ENCODE results near the gene ARHGAP26.
"Not testable (repeated sequence)": the region's sequence is repeated elsewhere in the genome, so short reads cannot be mapped to it uniquely, and the experiment has no call there.

ARHGAP26 gene

GRCh38 chr5:143197260-143197656 lies 427.1 kb downstream of the ARHGAP26 start:
- DNase-seq, result no peak

- DNase-seq, result no peak
Observed at GRCh38 chr5:143198332-143198731, 428.2 kb downstream of the ARHGAP26 start.

GRCh38 chr5:143199161-143199560 lies 429.0 kb downstream of the ARHGAP26 start:
- DNase-seq, result no peak

GRCh38 chr5:143199843-143200242 lies 429.7 kb downstream of the ARHGAP26 start:
- DNase-seq, result no peak

GRCh38 chr5:143200781-143201398 lies 430.7 kb downstream of the ARHGAP26 start:
- DNase-seq, result no peak

- DNase-seq, result no peak
Observed at GRCh38 chr5:143201589-143201988, 431.4 kb downstream of the ARHGAP26 start.

GRCh38 chr5:143203301-143203956 lies 433.3 kb downstream of the ARHGAP26 start:
- DNase-seq, result not testable (repeated sequence)

- no peak for DNase-seq
Observed at GRCh38 chr5:143204474-143205246, 434.5 kb downstream of the ARHGAP26 start.

GRCh38 chr5:143205386-143205785 lies 435.2 kb downstream of the ARHGAP26 start:
- no peak for DNase-seq

- DNase-seq, result no peak
Observed at GRCh38 chr5:143205883-143206195, 435.7 kb downstream of the ARHGAP26 start.

- no peak for DNase-seq
Observed at GRCh38 chr5:143206196-143207053, 436.2 kb downstream of the ARHGAP26 start.

GRCh38 chr5:143207058-143207457 lies 436.9 kb downstream of the ARHGAP26 start:
- DNase-seq, result no peak

GRCh38 chr5:143207563-143208364 lies 437.6 kb downstream of the ARHGAP26 start:
- no peak for DNase-seq

- DNase-seq, result no peak
Observed at GRCh38 chr5:143208365-143208641, 438.1 kb downstream of the ARHGAP26 start.

GRCh38 chr5:143208781-143209510 lies 438.8 kb downstream of the ARHGAP26 start:
- DNase-seq, result no peak

GRCh38 chr5:143209881-143210395 lies 439.8 kb downstream of the ARHGAP26 start:
- no peak for DNase-seq

GRCh38 chr5:143210576-143210975 lies 440.4 kb downstream of the ARHGAP26 start:
- DNase-seq, result peak; percentile 44 to 66 (median 63)

GRCh38 chr5:143212261-143212660 lies 442.1 kb downstream of the ARHGAP26 start:
- no peak for DNase-seq

GRCh38 chr5:143213231-143213850 lies 443.2 kb downstream of the ARHGAP26 start:
- peak; percentile 39 to 46 (median 43) for DNase-seq

- DNase-seq, result no peak
Observed at GRCh38 chr5:143213851-143214363, 443.7 kb downstream of the ARHGAP26 start.

GRCh38 chr5:143214458-143214857 lies 444.3 kb downstream of the ARHGAP26 start:
- no peak for DNase-seq
